Keratinocyte (primary cell): ENCODE data around the gene TFIP11.

Experiments used
- CTCF ChIP-seq, 3 experiments: IDR thresholded peaks in 1 of 3; conservative IDR thresholded peaks in 1 of 3; optimal IDR thresholded peaks in 1 of 3; 2 replicates in 2 of 3; 3 replicates in 1 of 3; pipeline versions ENCODE3 to v1.5.1; 2011; ENCODE audit warnings: low read length in 3 of 3, mild to moderate bottlenecking in 3 of 3, moderate library complexity in 2 of 3, control low read depth in 1 of 3, inconsistent platforms in 1 of 3; ENCODE audit not compliant: insufficient read depth in 2 of 3; ENCODE audit errors: extremely low read depth in 1 of 3
- EZH2 ChIP-seq: IDR thresholded peaks from one replicate; pipeline ENCODE4 v1.6.1; 2012; ENCODE audit warnings: inconsistent platforms, mild to moderate bottlenecking, low read length, moderate library complexity

- TF ChIP-seq CTCF (optimal IDR thresholded peaks at IDR 0.05 in 1 of 3, IDR thresholded peaks at IDR 0.05 in 1 of 3, conservative IDR thresholded peaks at IDR 0.05 in 1 of 3; ENCODE audit: extremely low read depth in 1 of 3, insufficient read depth in 2 of 3, low read length in 3 of 3) (no peak), EZH2 (no peak)
These were observed 37.6 kb downstream of the TFIP11 start for GRCh38 chr22:26474682-26475081.
